IPS-11a (cell line): ENCODE results near the gene ADRA2B.
"Not testable (repeated sequence)": the region's sequence is repeated elsewhere in the genome, so short reads cannot be mapped to it uniquely, and the experiment has no call there.

Experiments
- H3K4me3 ChIP-seq: one replicate; pipeline ENCODE4 v1.5.1; 2013; ENCODE audit warnings: low read depth, low read length, control low read depth

Gene ADRA2B

DNA sequence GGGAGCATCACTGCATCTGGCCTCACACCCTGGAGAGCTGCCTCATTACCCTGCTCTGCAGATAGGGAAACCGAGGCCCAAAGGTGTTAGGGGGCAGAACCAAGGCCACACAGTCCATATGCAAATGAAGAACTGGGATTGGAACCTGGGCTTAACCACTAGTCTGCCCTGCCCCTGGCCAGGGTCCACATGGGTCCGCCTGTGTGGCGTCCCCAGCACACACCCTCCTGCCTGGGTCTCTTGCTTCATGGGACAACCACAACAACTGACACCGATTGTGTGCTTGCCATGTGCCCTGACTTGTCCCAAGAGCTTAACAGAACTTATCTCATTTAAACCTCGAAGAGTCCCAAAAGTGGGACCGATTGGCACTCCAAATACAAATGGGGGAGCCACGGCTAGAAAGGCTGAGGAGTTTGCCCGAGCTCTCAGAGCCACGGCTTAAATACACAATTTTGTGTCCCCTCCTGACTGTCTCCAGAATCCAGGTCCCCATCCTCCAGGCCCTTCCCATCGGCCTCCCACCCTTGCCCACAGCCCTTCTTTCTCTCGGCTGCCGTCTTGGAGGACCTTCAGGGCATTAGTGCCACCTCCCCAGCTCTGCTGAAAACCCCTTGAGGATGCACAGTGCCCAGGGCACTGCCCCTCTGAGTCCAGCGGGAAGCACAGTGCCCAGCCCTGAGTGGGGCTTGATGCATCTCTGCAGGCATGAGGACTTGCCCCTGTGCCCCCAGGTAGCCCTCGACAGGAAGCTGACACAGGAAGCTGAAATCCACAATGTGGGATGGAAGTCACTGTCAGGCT lies 34.6 kb upstream of the ADRA2B start:
- H3K4me3 ChIP-seq = no peak overlapping the region

DNA sequence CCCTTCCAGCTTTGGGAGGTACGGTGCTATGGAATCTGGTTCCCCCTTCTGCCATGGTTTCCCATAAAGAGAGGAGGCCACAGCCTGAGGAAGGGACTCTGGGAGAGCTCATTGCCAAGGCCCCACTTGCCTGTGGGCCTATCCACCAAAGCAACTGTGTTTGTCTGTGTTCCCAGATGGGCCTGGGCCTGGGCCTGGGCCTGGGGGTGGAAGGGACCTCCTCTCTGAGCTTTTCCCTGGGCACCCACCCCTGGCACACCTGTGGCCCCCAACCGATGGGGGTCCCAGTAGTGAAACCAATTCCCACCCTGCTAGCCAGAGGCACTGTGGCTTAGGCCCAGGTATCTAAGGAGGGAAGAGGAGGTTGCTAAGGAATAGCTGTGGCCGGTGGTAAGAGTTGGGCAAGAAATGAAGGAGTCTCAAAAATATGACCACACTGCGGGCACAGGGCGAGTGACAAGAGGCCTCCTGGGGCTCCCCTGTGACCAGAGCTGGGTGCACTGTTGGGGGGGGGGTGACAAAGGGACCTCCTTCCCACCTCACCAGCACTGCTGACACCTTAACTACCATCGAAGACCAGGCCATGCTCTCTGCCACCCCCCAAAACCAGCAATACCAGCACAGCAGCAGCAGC lies 33.8 kb upstream of the ADRA2B start:
- H3K4me3 ChIP-seq = no peak overlapping the region

DNA sequence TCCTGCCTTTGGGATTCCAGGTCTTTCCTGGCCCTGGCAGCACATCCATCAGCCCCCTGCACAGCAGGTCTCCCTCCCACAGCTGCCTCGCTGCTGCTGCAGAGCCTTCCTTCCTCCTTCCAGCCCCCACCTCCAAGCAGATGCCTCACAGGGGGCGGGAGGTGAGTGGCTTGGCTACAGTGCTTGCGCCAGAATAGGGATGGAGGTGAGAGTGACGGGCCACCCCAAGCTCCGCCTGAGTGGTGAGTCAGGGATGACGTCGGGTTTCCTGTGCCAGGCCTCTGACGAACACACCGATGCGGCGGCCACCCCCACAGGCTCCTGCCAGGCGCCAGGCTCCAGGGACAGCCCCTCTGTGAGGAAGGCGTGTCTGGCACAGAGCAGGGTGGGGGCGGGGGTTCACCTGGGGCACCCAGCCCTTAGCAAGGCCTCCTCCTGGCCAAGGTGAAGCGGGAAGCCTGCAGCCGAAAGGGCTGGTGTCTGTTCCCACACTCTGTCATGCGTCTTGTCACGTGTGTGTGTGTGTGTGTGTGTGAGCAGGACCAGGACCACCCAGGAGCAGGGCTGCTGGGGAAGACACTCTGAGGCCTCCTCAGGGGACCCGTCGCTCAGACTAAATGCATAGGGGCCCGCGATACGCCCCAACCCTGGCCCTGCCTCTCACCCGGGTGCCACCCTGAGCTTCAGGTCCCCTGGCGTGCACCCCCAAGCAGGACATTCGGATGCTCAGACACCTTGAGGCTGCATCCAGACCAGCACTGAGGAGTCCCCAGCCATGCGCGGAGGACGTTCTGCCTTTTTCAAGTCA lies 32.2 kb upstream of the ADRA2B start:
- no peak overlapping the region for H3K4me3 ChIP-seq

DNA sequence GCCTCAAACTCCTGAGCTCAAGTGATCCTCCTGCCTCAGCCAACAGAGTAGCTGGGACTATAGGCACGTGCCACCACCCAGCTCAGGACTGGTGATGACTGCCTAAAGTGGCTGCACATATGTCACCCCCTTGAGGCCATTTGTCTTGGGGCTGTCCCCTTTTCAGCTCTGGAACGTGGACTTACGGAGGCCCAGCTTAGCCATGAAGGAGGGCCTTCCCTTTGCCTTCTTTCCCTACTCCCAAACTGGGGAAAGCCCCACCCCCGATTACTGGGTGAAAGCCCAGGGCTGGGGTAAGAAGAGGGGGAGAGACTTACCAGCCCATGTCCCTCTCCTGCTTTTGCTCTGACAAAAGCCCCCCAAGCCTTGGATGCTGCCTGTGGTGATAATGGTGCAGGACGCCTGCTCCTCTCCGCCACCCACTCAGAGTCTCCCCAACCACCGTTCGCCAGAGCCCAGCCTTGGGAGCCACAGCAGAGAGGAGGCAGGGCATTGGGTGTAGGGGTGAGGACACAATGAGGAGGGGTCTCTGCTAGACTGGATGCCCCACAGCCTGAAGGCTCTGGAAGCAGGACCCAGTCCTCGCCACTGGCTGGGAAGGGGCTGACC lies 31.3 kb upstream of the ADRA2B start:
- H3K4me3 ChIP-seq = no peak overlapping the region

DNA sequence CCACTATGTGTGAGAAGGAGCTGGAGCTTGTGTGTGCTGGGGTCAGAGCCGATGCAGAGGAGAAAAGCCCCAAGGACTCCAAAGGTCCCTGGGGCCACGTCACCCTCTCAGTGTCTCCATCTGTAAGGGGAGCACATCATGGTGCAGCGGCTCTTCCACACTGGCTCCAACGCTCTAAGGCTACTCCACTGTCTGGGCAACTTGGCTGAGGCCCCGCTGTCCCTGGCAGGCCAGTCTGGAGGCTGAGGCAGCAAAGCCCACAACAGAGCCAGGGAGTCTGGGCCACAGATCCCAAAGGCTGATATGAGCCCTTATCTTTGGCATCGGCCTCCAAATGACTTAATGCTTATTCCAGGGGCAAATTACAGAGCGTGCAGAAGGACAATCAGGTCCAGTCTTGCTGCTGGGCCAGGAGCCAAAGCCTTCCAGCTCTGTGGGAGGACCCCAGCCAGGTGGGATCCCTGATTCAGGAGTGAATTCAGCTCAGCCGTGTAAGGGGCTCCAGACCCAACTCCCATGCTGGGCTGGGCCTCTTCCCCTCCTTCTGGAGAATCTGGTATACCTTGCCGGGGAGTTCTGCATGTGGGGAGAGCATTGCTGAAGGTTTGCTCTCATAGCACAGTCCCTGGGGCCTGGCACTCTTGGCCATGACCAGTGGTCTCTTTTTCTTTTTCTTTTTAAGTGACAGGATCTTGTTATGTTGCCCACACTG lies 30.7 kb upstream of the ADRA2B start:
- H3K4me3 ChIP-seq = no peak overlapping the region

DNA sequence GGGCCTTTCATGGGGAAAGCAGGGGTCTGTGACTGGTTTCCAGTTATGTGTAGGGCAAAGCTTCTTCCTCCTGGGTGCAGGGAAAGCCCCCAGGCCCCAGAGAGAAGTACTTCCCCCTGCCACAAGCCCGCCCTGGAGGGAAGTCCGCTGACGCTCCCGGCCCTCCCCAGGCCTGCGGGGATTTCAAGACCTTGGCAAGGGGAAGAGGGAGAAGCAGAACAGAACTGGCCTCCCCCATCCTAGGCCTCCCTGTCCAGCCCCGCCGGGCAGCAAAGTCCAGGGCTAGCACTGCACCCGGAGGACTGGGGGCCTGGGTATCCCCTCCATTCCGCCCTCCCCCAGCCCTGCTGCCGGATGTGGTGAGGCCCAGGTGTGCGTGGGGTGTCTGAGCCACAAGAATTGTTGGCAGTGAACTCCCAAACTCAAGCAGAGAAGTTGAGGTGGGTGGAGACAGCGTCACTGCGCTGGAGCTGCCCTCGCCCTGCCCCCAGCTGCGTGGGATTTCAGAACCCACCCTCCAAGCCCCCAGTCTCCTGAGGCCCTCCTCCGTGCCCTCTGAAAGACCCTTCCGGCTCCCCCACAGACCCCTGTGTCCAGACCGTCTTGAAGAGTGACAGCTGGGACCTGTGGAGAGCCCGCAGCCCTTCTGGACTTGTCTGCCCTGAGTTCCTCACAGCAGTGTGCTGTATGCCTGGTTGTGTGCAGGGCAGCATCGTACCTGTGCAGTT lies 29.9 kb upstream of the ADRA2B start:
- H3K4me3 ChIP-seq = no peak overlapping the region

DNA sequence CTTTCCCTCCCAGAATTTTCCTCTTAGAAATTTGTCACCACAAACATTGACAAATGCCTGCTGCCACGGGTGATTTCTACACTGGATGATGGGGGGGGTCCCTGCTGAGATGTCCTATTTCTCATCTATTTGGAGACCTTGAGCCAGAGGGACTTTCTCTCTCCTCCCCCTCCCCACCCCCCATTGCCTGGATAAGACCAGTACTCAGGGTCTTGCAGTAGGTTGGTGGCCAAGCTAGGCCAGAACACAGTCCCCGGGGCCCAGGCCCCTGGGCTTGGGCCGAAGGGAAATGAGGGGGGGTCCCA lies 29.4 kb upstream of the ADRA2B start:
- H3K4me3 ChIP-seq = no peak overlapping the region

DNA sequence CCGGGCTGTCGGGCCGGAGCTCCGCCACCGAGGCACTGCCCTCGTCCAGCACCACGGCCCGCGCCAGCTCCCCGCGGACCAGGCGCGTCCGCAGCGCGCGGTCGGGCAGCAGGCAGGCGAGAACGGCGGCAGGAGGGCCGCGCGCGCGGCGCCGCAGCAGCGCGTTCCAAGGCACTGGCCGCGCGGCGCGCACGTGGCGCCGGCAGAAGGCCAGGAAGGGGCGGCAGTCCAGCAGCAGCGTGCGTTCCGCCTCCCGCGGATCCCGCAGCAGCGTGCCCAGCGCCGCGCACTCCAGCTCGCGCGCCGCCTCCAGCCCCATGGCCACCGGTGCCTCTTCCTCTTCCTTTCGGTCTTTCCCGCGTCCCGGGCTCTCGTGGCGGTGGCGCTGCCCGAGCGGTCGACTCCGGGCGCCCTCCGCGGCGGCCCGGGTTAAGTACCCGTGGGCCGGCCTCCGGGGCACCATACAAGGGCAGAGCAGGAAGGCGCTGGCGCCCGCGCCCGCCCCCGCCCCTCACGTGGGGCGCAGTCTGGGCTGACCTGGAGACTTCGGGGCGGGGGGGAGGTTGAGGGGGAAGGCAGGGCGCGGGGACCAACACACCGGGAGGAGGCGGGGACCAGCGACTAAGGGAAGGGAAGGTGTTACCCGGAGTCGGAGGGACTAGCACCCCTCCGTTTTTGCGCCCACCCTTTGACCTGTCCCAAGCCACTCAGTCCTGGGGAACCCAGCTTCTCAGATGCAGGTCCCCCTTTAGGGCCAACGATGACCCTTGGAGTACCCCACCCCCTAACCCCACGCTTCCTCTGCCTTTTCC lies 28.9 kb upstream of the ADRA2B start, which contains the start of gene DUSP2:
Gene DUSP2 (minus strand): TSS at position 405 of the 812 bp plus-strand sequence. CDS start 86 bp downstream, at position 319.
- H3K4me3 ChIP-seq = peak within 1 kb of the TSS; percentile 51

DNA sequence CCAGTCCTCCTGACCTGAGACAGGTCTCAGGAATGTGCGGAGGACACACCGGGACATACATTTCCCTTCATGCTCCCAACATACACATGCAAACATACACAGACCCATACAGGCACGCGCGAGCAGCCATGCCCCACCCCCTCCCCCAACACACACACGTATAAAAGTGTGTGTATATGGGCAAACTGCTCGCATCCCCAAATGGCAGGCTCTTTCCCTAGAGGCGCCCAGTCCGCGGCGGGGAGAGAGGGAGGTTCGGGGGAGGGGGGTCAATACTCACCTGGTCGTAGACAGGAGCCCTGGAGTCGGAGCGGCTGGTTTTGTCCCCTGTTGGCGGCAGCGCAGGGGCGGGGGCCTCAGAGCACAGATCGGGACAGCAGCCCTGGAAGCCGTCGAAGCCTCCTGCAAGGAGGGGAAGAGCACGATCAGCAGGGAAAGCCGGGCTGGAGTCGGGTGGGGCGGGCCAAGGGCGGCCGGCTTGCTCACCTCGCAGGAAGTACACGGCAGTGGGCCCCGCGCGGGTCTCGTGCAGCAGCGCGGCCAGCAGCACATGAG lies 28.2 kb upstream of the ADRA2B start:
- H3K4me3 ChIP-seq = peak overlapping the region; percentile 51

DNA sequence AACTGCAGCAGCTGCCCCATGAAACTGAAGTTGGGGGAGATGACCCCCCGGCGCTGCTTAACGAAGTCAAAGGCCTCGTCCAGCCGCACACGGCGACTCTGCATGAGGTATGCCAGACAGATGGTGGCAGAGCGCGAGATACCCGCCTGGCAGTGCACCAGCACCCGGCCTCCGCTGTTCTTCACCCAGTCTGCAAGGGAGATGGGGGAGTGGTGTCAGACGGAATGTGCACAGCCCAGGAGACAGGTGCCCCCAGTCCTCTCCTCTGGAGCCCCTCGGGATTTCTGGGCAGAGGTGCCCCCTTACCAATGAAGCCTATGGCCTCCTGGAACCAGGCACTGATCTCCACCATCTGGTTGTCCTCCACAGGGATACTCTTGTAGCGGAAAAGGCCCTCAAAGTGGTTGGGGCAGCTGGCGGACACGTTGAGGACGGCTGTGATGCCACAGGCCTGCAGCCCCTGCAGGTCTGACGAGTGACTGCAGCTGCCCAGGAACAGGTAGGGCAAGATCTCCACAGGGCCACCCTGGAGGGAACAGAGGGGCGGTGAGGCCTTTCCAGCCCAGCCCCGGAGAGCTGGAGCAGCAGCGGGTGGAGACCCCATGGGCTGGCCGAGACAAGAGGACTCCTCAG lies 27.6 kb upstream of the ADRA2B start:
- H3K4me3 ChIP-seq = peak overlapping the region; percentile 51

DNA sequence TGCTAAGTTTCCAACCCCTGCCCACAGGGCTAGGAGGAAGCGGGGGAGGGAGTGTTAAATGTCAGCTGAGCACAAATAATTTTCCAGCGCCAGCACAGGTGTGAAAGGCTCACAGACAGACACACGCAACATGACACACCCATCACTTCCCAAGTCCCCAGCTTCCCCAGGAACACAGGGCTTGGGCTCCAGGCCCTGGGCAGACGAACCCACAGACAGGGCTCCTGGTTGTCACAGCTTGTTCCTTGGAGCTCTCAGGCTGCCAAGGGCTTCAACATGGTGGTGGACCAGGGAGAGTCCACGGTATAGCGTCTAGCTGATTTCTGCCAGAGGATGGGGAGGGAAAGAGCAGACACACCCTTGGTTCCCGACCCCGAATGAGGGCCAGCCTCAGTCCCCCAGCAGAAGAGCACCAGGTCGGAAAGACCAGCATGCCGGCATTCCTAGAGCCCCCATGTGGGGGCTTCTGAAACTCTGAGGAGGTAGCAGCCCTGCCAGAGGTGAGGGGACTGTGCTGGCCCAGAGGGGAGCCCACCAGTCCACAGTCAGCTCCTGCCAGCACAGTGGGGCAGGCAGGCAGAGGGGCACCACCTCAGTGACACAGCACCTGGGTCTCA lies 27.0 kb upstream of the ADRA2B start:
- H3K4me3 ChIP-seq = no peak overlapping the region

DNA sequence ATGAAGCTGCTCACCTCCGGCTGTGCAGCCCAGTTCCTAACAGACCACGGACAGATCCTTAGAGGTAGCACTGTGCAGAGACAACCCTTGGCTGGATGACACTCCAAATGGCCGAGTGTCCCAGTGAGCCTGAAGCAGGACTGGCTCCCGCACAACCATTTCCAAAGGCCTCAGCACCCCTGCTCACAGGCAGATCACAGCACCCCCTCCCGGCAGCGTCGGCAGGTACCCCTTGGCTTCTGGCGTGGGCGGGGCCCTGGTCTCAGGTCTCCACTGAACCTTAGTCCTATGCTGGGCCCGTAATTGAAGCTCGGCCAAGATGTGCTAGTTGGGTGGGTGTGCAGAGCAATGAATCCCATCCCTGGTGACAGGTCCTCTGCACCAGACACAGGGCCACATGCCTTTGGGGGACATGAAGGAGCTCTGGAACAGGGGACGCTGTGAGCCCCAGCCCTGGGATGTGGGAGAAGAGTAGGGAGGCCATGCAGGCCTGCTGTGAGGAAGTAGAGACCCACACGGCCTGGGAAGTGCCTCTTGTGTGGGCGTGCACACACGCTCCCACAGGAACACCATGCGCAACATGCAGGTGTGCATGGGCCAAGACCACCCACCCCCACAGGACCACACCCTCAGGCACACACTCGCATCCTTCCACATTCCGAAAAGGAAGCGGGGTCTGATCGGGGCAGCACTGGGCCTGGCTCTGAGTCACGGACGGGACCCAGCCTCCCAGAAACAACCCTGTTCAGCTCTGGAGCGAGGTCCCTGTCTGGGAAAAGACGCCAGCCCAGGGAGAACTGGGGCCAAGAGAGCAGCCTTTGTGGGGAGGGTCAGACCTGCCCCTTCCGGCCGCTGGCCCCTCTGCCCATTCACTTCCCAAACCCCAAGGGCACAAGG lies 26.1 kb upstream of the ADRA2B start:
- H3K4me3 ChIP-seq = no peak overlapping the region

DNA sequence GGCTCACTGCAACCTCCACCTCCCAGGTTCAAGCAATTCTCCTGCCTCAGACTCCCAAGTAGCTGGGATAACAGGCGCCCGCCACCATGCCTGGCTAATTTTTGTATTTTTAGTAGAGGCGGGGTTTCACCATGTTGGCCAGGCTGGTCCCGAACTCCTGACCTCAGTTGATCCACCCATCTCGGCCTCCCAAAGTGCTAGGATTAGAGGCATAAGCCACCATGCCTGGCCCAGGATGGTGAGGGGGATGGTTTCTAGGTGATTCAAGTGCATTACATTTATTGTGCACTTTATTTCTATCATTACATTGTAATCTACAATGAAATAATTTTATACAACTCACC lies 25.2 kb upstream of the ADRA2B start:
- H3K4me3 ChIP-seq = not testable (repeated sequence)

DNA sequence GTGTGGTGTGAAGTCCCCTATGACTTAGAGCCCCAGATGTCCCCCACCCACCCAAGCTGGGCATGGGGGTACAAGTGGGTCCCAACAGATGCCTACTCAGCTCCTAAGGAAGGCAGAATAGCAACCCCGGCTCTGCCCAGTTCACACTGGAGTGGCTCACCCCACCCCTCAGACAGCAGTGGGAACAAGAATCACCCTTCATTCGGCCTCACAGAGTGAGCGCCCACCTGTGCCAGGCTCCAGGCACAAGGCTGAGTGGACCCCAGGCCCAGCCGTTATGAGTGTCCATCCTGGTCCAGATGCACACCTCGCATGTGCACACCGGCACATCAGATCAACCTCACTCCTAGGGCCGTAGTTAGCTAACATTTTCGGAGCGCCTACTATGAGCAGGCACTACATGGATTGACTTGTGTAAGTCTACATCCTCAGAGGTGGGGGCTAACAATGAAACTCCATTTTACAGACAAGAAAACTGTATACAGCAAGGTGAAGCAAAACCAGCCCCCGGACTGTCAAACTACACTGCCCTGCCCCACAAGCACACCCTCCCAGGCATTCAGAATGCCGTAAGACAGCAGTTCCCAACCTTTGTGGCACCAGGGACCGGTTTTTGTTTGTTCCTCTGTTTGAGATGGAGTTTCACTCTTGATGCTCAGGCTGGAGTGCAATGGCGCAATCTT lies 24.7 kb upstream of the ADRA2B start:
- no peak overlapping the region for H3K4me3 ChIP-seq

DNA sequence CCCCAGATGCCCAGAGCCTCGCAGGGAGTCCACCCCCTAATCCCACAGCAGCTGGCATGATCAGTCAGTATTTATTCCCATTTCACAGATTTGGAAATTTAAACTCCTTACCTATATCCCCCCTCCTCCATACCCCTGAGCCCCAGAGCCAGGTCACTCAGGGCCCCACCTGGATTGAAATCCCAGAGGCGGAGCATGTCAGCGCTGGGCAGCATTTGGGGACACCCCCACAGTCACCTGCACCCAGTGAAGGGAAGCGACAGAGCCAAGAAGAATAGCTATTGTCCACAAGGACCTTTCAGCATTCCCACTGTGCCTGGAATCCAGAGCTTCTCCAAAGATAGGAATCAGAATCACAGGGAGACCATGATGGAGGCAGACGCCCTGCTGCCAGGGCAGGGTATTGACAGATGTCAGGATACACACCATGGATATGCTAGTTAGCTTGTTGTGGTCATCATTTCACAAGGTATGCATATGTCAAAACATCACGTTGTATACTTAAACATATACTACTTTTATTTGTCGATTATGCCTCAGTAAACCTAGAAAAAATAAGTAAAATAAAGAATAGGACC lies 22.9 kb upstream of the ADRA2B start:
- H3K4me3 ChIP-seq = no peak overlapping the region
